ENCODE measurements around the gene GAS6. TPM values are rescaled to one million over a fixed set of nuclear protein-coding genes. Genes with fewer than 3 reads are reported as not detected.

GAS6 gene
- total RNA-seq, 4 donors from 2014 or later = 132 to 392 (median 217) TPM

GRCh38 chr13:113905942-113906341, 42.1 kb upstream of the GAS6 start:
- no peaks in the 10 kb centered on the region for H3K27me3 ChIP-seq
- no peak overlapping the region for H3K4me3 ChIP-seq
- 93 to 97% methylated on average over 3 to 5 of the region's 8 CpGs for WGBS, 2 donors (ENCODE audit: low coverage in 1 of 2)
- no peaks in the 10 kb centered on the region for H3K9me3 ChIP-seq
- no peaks in the 10 kb centered on the region for H3K36me3 ChIP-seq
- peak overlapping the region in 3 of 4 donors; percentile 56 to 89 (median 84) for H3K27ac ChIP-seq
- no peak for ATAC-seq
- TF ChIP-seq POLR2AphosphoS5 (IDR thresholded peaks at IDR 0.05) (no peak), CTCF (IDR thresholded peaks at IDR 0.05) (no peak), EP300 (IDR thresholded peaks at IDR 0.05) (no peak), POLR2A (IDR thresholded peaks at IDR 0.05) (no peak)
- H3K4me1 ChIP-seq = peaks cover 6 to 67% (median 8%) of the 10 kb centered on the region in 3 donors

- no peak for ATAC-seq
- 80 to 85% methylated on average over 1 to 7 of the region's 9 CpGs for WGBS, 2 donors (ENCODE audit: low coverage in 1 of 2)
- no peaks in the 10 kb centered on the region for H3K27me3 ChIP-seq
- no peaks in the 10 kb centered on the region for H3K36me3 ChIP-seq
- H3K27ac ChIP-seq = peak overlapping the region; percentile 78 to 89 (median 82)
- TF ChIP-seq CTCF (IDR thresholded peaks at IDR 0.05) (no peak), EP300 (IDR thresholded peaks at IDR 0.05) (no peak), POLR2A (IDR thresholded peaks at IDR 0.05) (no peak)
- H3K4me1 ChIP-seq = peaks cover 8 to 72% (median 9%) of the 10 kb centered on the region in 3 donors
- no peaks in the 10 kb centered on the region for H3K9me3 ChIP-seq
- H3K4me3 ChIP-seq = no peak overlapping the region
Observed at GRCh38 chr13:113905018-113905417, 41.1 kb upstream of the GAS6 start.

- Histone ChIP-seq H3K4me1 (peaks cover 8 to 72% (median 9%) of the 10 kb centered on the region in 3 donors), H3K4me3 (no peak overlapping the region), H3K36me3 (no peaks in the 10 kb centered on the region), H3K27me3 (no peaks in the 10 kb centered on the region), H3K27ac (peak overlapping the region; percentile 78 to 89 (median 82)), H3K9me3 (no peaks in the 10 kb centered on the region)
- peak; percentile 53 for TF ChIP-seq POLR2AphosphoS5 (IDR thresholded peaks at IDR 0.05)
- no peak for TF ChIP-seq POLR2A (IDR thresholded peaks at IDR 0.05)
- TF ChIP-seq CTCF (IDR thresholded peaks at IDR 0.05) = peak; percentile 63 to 85 (median 76)
- TF ChIP-seq EP300 (IDR thresholded peaks at IDR 0.05) = no peak
- WGBS, 2 donors (ENCODE audit: low coverage in 1 of 2) = 25 to 29% methylated on average over 1 to 3 of the region's 8 CpGs
- peak; percentile 69 for ATAC-seq
Observed at GRCh38 chr13:113904411-113904810, 40.5 kb upstream of the GAS6 start.

GRCh38 chr13:113903912-113904311, 40.0 kb upstream of the GAS6 start:
- Histone ChIP-seq H3K9me3 (no peaks in the 10 kb centered on the region), H3K36me3 (no peaks in the 10 kb centered on the region), H3K27ac (peak overlapping the region; percentile 78 to 89 (median 82)), H3K27me3 (no peaks in the 10 kb centered on the region), H3K4me3 (no peak overlapping the region), H3K4me1 (peaks cover 8 to 71% (median 9%) of the 10 kb centered on the region in 3 donors)
- no peak for TF ChIP-seq POLR2A (IDR thresholded peaks at IDR 0.05)
- TF ChIP-seq POLR2AphosphoS5 (IDR thresholded peaks at IDR 0.05) = no peak
- TF ChIP-seq EP300 (IDR thresholded peaks at IDR 0.05) = no peak
- TF ChIP-seq CTCF (IDR thresholded peaks at IDR 0.05) = no peak
- ATAC-seq = no peak
- WGBS, 2 donors (ENCODE audit: low coverage in 1 of 2) = 57 to 77% methylated on average over 7 to 8 of the region's 9 CpGs

- Histone ChIP-seq H3K4me3 (no peak overlapping the region), H3K27me3 (no peaks in the 10 kb centered on the region), H3K4me1 (peaks cover 7 to 68% (median 8%) of the 10 kb centered on the region in 3 donors), H3K9me3 (no peaks in the 10 kb centered on the region), H3K27ac (peak overlapping the region; percentile 78 to 89 (median 83)), H3K36me3 (no peaks in the 10 kb centered on the region)
- TF ChIP-seq POLR2A (IDR thresholded peaks at IDR 0.05) = no peak
- peak; percentile 12 for TF ChIP-seq POLR2AphosphoS5 (IDR thresholded peaks at IDR 0.05)
- peak; percentile 81 for ATAC-seq
- WGBS, 2 donors (ENCODE audit: low coverage in 1 of 2) = 57 to 62% methylated on average over 7 to 12 of the region's 20 CpGs
Observed at GRCh38 chr13:113902986-113903775, 39.3 kb upstream of the GAS6 start.

Data from gastroesophageal sphincter (tissue), 4 donors.